GM23338 (cell line): Measurements from ENCODE around the gene SPTBN2. TPM values are rescaled to one million over a fixed set of nuclear protein-coding genes. Genes with fewer than 3 reads are reported as not detected.

Experiments
- ATAC-seq: fragments of 200-7000 bp; cut with Tn5 transposase; 3 replicates; pipeline ENCODE4 v1.9.1; 2020
- DNase-seq: peaks from one replicate; pipeline ENCODE4 v3.0.0-alpha.2; 2015; ENCODE audit warnings: low spot score
- H2AFZ ChIP-seq: fragments of 200-600 bp; sonication (generic); 2 replicates; pipeline ENCODE4 v1.8.0; 2016; ENCODE audit warnings: antibody characterized with exemption, mild to moderate bottlenecking, moderate library complexity
- H3F3A ChIP-seq: fragments of 200-600 bp; sonication (generic); replicated peaks from 2 replicates; pipeline ENCODE4 v1.8.0; 2017; ENCODE audit warnings: antibody characterized with exemption, mixed run types, low read depth
- H3K27ac ChIP-seq: fragments of 200-600 bp; sonication (generic); 2 replicates; pipeline ENCODE4 v1.6.1; 2016; ENCODE audit warnings: low read depth
- H3K27me3 ChIP-seq: fragments of 200-600 bp; sonication (generic); 2 replicates; pipeline ENCODE4 v1.8.0; 2016; ENCODE audit warnings: mild to moderate bottlenecking, mixed run types, moderate library complexity; ENCODE audit not compliant: insufficient read depth
- H3K36me3 ChIP-seq: fragments of 200-600 bp; sonication (generic); 2 replicates; pipeline ENCODE4 v1.8.0; 2016; ENCODE audit warnings: mild to moderate bottlenecking; ENCODE audit not compliant: insufficient read depth
- H3K4me1 ChIP-seq: fragments of 200-600 bp; sonication (generic); 2 replicates; pipeline ENCODE4 v1.8.0; 2016; ENCODE audit warnings: mild to moderate bottlenecking, moderate library complexity; ENCODE audit not compliant: insufficient read depth
- H3K4me2 ChIP-seq: fragments of 200-600 bp; sonication (generic); 2 replicates; pipeline ENCODE4 v1.7.1; 2017; ENCODE audit warnings: mixed run types
- H3K4me3 ChIP-seq: fragments of 200-600 bp; sonication (generic); 2 replicates; pipeline ENCODE4 v1.6.1; 2016; ENCODE audit warnings: mixed run types
- H3K79me2 ChIP-seq: fragments of 200-600 bp; sonication (generic); replicated peaks from 2 replicates; pipeline ENCODE4 v1.8.0; 2017; ENCODE audit warnings: mild to moderate bottlenecking; ENCODE audit not compliant: insufficient read depth
- H3K9me2 ChIP-seq: fragments of 200-600 bp; sonication (generic); 2 replicates; pipeline ENCODE4 v1.8.0; 2017; ENCODE audit not compliant: insufficient read depth
- H4K20me1 ChIP-seq: fragments of 200-600 bp; sonication (generic); replicated peaks from 2 replicates; pipeline ENCODE4 v1.8.0; 2017; ENCODE audit warnings: mild to moderate bottlenecking; ENCODE audit not compliant: insufficient read depth
- H3K27ac Mint-ChIP-seq: 2 replicates; pipeline ENCODE4 v1.8.0; 2020; ENCODE audit warnings: inconsistent platforms, mild to moderate bottlenecking, moderate library complexity, mixed read lengths
- H3K27me3 Mint-ChIP-seq: 3 replicates; pipeline ENCODE4 v1.8.0; 2022; ENCODE audit warnings: low read depth, mild to moderate bottlenecking, moderate library complexity, mixed read lengths, inconsistent platforms; ENCODE audit not compliant: insufficient read depth, poor library complexity
- H3K36me3 Mint-ChIP-seq: 3 replicates; pipeline ENCODE4 v1.8.0; 2021; ENCODE audit warnings: low read depth, mild to moderate bottlenecking, inconsistent platforms, moderate library complexity, mixed read lengths
- H3K4me1 Mint-ChIP-seq: 3 replicates; pipeline ENCODE4 v1.8.0; 2020; ENCODE audit warnings: mild to moderate bottlenecking, inconsistent platforms, mixed read lengths
- H3K4me3 Mint-ChIP-seq: 3 replicates; pipeline ENCODE4 v1.8.0; 2021; ENCODE audit warnings: moderate library complexity, mild to moderate bottlenecking, inconsistent platforms, mixed read lengths
- H3K9me3 Mint-ChIP-seq: 3 replicates; pipeline ENCODE4 v1.8.0; 2020; ENCODE audit warnings: moderate library complexity, mild to moderate bottlenecking, inconsistent platforms, mixed read lengths
- EZH2 ChIP-seq: fragments of 200-600 bp; sonication (generic); IDR thresholded peaks from one replicate; pipeline ENCODE4 v1.8.0; 2017; ENCODE audit warnings: antibody characterized with exemption, mild to moderate bottlenecking, low read depth; ENCODE audit not compliant: unreplicated experiment
- POLR2AphosphoS5 ChIP-seq: IDR thresholded peaks from 2 replicates; pipeline ENCODE4 v1.6.1; 2016; ENCODE audit warnings: antibody characterized with exemption, low read depth
- ZNF331 ChIP-seq: fragments of 250-450 bp; sonication (Bioruptor Pico); IDR thresholded peaks from 2 replicates; pipeline ENCODE4 v1.5.0; 2020; ENCODE audit warnings: low read depth, mild to moderate bottlenecking, moderate library complexity
- polyA plus RNA-seq: library from polyadenylated mRNA; unstranded; fragments of >200 nt; fragmentation: Nextera tagmentation; extraction: Ambion mirVana; gene quantifications from 2 replicates; pipeline ENCODE4 v1.2.1, GENCODE V29; 2016
- total RNA-seq: library from RNA; depleted of rRNA; stranded (reverse); fragments of >200 nt; shearing (Covaris generic); gene quantifications from 2 replicates; pipeline ENCODE4 v1.2.3, GENCODE V29; 2014
- TF ChIP-seq, protein P1 (sequence below): IDR thresholded peaks from one replicate; pipeline ENCODE4 v1.6.1; 2018; ENCODE audit warnings: antibody characterized with exemption; ENCODE audit not compliant: unreplicated experiment
- TF ChIP-seq, protein P2 (sequence below): IDR thresholded peaks from 2 replicates; pipeline ENCODE4 v1.6.1; 2016; ENCODE audit warnings: antibody characterized with exemption
- TF ChIP-seq, protein P3 (sequence below): fragments of 250-450 bp; sonication (Bioruptor Pico); IDR thresholded peaks from 2 replicates; pipeline ENCODE4 v1.5.0; 2020; ENCODE audit warnings: mild to moderate bottlenecking, moderate library complexity

The SPTBN2 gene
- total and polyA plus RNA-seq, 2 experiments from 2014 or later: 7.7 to 49.1 TPM

DNA sequence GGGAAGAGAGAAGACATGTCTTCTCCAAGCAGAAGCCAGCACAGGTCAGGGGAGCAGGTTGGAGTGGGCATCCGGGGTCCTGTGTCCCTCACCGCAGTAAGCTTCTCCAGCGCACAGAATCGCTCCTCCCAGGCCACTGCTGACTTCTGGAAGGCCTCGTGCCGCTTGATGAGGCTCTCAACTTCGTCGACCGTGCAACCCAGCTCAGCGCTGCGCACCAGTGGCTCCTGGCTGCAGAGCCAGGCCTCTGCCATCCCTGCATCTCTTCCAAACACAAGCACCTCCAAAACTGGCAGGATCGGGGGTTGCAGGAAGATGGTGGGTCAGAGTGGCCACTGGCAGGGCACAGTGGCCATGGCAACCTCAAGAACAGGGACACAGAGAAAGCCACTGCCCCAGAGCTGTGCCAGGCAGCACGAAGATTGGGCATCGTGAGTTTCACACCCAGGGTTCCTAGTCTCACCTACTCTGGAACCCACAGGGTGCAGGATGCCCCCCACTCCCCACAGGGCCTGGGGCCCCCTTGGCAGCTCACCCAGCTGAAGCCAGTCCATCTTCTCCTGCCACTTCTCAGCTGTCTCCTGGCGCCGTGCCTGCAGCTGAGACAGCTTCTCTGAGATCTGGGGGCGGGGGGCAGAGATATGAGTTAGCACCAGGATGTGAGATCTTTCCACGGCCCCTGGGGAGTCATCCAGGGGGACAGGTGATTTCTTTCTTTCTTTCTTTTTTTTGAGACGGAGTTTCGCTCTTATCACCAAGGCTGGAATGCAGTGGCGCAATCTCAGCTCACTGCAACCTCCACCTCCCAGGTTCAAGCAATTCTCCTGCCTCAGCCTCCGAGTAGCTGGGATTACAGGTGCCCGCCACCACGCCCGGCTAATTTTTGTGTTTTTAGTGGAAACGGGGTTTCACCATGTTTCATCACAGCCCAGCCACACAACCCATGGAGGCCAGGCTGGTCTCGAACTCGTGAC is 40.2 kb downstream of the SPTBN2 start:
- Mint-ChIP-seq H3K27ac (no peak overlapping the region), H3K4me1 (no peaks in the 10 kb centered on the region; the same call in 2 of the 3 replicates), H3K36me3 (peaks cover 41% of the 10 kb centered on the region), H3K9me3 (no peaks in the 10 kb centered on the region; the same call in 2 of the 3 replicates), H3K4me3 (no peak overlapping the region; the same call in 2 of the 3 replicates), H3K27me3 (peaks cover 7% of the 10 kb centered on the region)
- no peak for DNase-seq
- ATAC-seq: no peak
- H4K20me1 ChIP-seq: no peaks in the 10 kb centered on the region
- no peaks in the 10 kb centered on the region for H3K36me3 ChIP-seq
- H3K27me3 ChIP-seq: no peaks in the 10 kb centered on the region
- H3K4me1 ChIP-seq: no peaks in the 10 kb centered on the region
- no peak overlapping the region for H3K4me2 ChIP-seq
- H3F3A ChIP-seq: no peaks in the 10 kb centered on the region
- H3K9me2 ChIP-seq: no peaks in the 10 kb centered on the region
- no peak overlapping the region for H2AFZ ChIP-seq
- H3K79me2 ChIP-seq: no peaks in the 10 kb centered on the region
- no peak overlapping the region for H3K27ac ChIP-seq
- TF ChIP-seq, protein P1, sequence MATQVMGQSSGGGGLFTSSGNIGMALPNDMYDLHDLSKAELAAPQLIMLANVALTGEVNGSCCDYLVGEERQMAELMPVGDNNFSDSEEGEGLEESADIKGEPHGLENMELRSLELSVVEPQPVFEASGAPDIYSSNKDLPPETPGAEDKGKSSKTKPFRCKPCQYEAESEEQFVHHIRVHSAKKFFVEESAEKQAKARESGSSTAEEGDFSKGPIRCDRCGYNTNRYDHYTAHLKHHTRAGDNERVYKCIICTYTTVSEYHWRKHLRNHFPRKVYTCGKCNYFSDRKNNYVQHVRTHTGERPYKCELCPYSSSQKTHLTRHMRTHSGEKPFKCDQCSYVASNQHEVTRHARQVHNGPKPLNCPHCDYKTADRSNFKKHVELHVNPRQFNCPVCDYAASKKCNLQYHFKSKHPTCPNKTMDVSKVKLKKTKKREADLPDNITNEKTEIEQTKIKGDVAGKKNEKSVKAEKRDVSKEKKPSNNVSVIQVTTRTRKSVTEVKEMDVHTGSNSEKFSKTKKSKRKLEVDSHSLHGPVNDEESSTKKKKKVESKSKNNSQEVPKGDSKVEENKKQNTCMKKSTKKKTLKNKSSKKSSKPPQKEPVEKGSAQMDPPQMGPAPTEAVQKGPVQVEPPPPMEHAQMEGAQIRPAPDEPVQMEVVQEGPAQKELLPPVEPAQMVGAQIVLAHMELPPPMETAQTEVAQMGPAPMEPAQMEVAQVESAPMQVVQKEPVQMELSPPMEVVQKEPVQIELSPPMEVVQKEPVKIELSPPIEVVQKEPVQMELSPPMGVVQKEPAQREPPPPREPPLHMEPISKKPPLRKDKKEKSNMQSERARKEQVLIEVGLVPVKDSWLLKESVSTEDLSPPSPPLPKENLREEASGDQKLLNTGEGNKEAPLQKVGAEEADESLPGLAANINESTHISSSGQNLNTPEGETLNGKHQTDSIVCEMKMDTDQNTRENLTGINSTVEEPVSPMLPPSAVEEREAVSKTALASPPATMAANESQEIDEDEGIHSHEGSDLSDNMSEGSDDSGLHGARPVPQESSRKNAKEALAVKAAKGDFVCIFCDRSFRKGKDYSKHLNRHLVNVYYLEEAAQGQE: no peak
- TF ChIP-seq, protein P2, sequence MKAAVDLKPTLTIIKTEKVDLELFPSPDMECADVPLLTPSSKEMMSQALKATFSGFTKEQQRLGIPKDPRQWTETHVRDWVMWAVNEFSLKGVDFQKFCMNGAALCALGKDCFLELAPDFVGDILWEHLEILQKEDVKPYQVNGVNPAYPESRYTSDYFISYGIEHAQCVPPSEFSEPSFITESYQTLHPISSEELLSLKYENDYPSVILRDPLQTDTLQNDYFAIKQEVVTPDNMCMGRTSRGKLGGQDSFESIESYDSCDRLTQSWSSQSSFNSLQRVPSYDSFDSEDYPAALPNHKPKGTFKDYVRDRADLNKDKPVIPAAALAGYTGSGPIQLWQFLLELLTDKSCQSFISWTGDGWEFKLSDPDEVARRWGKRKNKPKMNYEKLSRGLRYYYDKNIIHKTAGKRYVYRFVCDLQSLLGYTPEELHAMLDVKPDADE: no peak
- TF ChIP-seq EZH2 (no peak), ZNF331 (CRISPR knock-in tag) (no peak), POLR2AphosphoS5 (no peak)
- TF ChIP-seq, protein P3, sequence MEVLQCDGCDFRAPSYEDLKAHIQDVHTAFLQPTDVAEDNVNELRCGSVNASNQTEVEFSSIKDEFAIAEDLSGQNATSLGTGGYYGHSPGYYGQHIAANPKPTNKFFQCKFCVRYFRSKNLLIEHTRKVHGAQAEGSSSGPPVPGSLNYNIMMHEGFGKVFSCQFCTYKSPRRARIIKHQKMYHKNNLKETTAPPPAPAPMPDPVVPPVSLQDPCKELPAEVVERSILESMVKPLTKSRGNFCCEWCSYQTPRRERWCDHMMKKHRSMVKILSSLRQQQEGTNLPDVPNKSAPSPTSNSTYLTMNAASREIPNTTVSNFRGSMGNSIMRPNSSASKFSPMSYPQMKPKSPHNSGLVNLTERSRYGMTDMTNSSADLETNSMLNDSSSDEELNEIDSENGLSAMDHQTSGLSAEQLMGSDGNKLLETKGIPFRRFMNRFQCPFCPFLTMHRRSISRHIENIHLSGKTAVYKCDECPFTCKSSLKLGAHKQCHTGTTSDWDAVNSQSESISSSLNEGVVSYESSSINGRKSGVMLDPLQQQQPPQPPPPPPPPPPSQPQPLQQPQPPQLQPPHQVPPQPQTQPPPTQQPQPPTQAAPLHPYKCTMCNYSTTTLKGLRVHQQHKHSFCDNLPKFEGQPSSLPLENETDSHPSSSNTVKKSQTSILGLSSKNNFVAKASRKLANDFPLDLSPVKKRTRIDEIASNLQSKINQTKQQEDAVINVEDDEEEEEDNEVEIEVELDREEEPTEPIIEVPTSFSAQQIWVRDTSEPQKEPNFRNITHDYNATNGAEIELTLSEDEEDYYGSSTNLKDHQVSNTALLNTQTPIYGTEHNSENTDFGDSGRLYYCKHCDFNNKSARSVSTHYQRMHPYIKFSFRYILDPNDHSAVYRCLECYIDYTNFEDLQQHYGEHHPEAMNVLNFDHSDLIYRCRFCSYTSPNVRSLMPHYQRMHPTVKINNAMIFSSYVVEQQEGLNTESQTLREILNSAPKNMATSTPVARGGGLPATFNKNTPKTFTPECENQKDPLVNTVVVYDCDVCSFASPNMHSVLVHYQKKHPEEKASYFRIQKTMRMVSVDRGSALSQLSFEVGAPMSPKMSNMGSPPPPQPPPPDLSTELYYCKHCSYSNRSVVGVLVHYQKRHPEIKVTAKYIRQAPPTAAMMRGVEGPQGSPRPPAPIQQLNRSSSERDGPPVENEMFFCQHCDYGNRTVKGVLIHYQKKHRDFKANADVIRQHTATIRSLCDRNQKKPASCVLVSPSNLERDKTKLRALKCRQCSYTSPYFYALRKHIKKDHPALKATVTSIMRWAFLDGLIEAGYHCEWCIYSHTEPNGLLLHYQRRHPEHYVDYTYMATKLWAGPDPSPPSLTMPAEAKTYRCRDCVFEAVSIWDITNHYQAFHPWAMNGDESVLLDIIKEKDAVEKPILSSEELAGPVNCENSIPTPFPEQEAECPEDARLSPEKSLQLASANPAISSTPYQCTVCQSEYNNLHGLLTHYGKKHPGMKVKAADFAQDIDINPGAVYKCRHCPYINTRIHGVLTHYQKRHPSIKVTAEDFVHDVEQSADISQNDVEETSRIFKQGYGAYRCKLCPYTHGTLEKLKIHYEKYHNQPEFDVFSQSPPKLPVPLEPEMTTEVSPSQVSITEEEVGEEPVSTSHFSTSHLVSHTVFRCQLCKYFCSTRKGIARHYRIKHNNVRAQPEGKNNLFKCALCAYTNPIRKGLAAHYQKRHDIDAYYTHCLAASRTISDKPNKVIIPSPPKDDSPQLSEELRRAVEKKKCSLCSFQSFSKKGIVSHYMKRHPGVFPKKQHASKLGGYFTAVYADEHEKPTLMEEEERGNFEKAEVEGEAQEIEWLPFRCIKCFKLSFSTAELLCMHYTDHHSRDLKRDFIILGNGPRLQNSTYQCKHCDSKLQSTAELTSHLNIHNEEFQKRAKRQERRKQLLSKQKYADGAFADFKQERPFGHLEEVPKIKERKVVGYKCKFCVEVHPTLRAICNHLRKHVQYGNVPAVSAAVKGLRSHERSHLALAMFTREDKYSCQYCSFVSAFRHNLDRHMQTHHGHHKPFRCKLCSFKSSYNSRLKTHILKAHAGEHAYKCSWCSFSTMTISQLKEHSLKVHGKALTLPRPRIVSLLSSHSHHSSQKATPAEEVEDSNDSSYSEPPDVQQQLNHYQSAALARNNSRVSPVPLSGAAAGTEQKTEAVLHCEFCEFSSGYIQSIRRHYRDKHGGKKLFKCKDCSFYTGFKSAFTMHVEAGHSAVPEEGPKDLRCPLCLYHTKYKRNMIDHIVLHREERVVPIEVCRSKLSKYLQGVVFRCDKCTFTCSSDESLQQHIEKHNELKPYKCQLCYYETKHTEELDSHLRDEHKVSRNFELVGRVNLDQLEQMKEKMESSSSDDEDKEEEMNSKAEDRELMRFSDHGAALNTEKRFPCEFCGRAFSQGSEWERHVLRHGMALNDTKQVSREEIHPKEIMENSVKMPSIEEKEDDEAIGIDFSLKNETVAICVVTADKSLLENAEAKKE (CRISPR knock-in tag): no peak
- no peak overlapping the region for H3K4me3 ChIP-seq
